ENCODE data around the gene ARHGEF28. TPM values are rescaled to one million over a fixed set of nuclear protein-coding genes. Genes with fewer than 3 reads are reported as not detected.

ARHGEF28 gene
- total and polyA plus RNA-seq, 2 donors: 2.3 to 16.9 TPM

DNA sequence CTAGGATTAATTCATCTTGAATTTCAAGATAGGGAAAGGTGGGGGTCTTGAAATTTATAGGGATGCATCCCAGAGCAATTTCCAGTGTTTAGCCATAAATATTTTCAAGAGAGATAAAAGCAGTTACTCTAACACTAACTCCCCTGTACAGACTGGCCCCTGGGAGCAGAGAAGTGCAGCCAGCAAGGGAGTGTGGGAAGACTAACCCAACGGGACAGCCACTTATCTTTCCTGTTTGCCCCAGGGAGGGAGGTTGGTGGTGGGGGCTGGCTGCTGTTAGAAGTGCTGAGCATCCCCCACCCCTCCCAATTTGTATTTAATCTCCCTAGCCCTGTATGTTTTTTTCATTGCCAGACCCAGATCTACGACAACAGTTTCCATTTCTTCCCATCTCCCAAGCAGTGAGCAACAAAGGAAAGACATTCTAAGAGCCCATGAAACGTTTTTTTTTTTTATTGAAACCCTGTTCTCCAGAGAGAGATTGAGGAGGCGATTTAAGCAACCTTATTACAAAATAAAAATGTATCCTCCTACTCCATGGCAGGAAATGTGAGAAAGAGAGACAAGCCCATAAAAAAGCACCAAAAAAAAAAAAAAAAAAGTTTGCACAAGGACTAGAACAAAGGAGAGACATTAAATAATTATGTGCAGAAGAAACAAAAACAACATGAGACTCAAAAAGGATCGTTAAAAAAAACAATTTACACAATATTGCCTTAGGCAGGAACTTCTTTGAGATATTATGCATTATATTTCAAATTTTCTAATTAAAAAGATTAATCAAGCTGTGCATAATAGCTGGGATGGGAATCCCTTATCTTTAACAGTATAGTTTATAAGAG lies 343.4 kb downstream of the ARHGEF28 start:
- DNase-seq (ENCODE audit: extremely low spot score): no peak
- Histone ChIP-seq H3K4me1 (ENCODE audit: insufficient read depth) (peaks cover 3% of the 10 kb centered on the region), H3K4me3 (ENCODE audit: low read depth, low read length) (no peak overlapping the region), H3K36me3 (ENCODE audit: insufficient read depth) (no peaks in the 10 kb centered on the region), H3K27ac (ENCODE audit: low read depth) (no peak overlapping the region)
- 40% methylated on average over 5 of the region's 5 CpGs for WGBS

DNA sequence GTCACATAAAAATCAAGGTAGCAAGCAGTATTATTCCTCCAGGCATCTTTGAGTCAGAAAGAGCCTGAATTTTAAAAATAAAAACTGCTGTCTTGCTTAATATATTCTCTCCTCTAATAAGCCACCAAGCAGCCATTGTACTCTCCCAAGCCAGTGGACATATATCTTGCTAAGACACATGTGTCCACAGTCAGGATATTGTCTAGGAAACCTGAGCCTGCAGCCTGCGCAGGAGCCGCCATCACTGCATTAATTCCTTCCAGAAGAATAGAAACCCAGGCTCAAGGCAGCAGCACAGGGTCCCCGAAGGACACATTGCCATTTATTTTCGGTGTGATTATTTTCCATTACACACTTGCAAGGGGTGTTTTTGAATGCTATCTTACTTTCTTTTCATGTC lies 345.3 kb downstream of the ARHGEF28 start:
- DNase-seq (ENCODE audit: extremely low spot score): no peak
- Histone ChIP-seq H3K4me3 (ENCODE audit: low read depth, low read length) (no peak overlapping the region), H3K4me1 (ENCODE audit: insufficient read depth) (peaks cover 3% of the 10 kb centered on the region), H3K36me3 (ENCODE audit: insufficient read depth) (no peaks in the 10 kb centered on the region), H3K27ac (ENCODE audit: low read depth) (no peak overlapping the region)
- 89% methylated on average over 4 of the region's 4 CpGs for WGBS

DNA sequence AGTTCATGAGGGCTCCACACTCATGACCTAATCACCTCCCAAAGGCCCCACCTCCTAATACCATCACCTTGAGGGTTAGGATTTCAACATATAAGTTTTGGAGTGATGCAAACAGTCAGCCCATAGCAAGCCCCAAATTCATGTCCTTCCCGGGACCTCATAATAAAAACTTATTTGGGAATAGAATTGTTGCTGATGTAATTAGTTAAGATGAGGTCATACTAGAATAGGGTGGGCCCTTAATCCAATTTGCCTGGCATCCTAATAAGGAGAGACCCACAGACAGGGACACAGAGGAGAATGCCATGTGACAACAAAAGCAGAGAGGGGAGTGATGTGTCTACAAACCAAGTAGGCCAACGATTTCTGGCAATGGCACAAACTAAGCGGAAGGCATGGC lies 347.1 kb downstream of the ARHGEF28 start:
- Histone ChIP-seq H3K27ac (ENCODE audit: low read depth) (no peak overlapping the region), H3K36me3 (ENCODE audit: insufficient read depth) (no peaks in the 10 kb centered on the region), H3K4me1 (ENCODE audit: insufficient read depth) (peaks cover 3% of the 10 kb centered on the region), H3K4me3 (ENCODE audit: low read depth, low read length) (no peak overlapping the region)
- no peak for DNase-seq (ENCODE audit: extremely low spot score)
- WGBS: 90% methylated on average over 3 of the region's 3 CpGs

DNA sequence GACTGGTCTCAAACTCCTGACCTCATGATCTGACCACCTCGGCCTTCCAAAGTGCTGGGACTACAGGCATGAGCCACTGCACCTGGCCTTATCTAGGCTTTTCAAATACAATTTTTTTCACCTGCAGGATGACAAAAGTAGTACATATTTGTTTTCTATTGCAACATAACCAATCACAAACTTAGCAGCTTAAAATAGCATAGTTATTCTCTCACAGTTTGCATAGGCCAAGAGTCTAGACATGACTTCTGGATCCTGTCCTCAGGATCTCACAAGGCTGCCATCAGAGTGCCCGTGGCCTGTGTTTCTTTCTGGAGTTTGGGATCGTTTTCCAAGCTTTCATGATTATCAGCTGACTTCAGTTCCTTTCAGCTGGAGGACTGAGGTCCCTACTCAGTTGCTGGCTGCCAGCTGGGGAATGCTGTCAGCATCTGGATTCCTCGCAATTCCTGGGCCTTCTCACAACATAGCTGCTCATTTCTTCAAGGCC lies 348.9 kb downstream of the ARHGEF28 start:
- H3K27ac ChIP-seq (ENCODE audit: low read depth): no peak overlapping the region
- no peak overlapping the region for H3K4me3 ChIP-seq (ENCODE audit: low read depth, low read length)
- WGBS: 69% methylated on average over 4 of the region's 4 CpGs
- no peaks in the 10 kb centered on the region for H3K36me3 ChIP-seq (ENCODE audit: insufficient read depth)
- no peaks in the 10 kb centered on the region for H3K4me1 ChIP-seq (ENCODE audit: insufficient read depth)
- no peak for DNase-seq (ENCODE audit: extremely low spot score)

DNA sequence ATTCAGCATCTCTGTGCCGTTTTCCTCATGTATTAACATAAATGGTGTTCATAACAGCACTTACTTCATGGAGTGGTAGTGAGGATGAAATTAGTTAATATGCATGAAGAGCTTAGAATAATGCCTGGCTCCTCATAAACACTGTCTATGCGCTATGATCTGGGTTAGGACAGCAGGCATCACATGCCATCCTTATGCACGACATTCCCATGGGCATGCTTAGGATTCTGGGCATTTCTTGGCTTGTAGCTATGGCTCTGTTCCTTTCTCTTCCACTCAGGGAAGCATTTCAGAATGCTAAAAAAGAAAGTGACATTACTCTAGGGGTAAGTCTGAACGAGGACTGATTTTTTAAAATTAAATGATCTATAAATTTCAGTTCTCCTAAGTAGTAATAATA lies 349.8 kb downstream of the ARHGEF28 start:
- H3K4me1 ChIP-seq (ENCODE audit: insufficient read depth): no peaks in the 10 kb centered on the region
- 84% methylated on average over 4 of the region's 4 CpGs for WGBS
- H3K27ac ChIP-seq (ENCODE audit: low read depth): no peak overlapping the region
- DNase-seq (ENCODE audit: extremely low spot score): no peak
- H3K36me3 ChIP-seq (ENCODE audit: insufficient read depth): no peaks in the 10 kb centered on the region
- H3K4me3 ChIP-seq (ENCODE audit: low read depth, low read length): no peak overlapping the region

DNA sequence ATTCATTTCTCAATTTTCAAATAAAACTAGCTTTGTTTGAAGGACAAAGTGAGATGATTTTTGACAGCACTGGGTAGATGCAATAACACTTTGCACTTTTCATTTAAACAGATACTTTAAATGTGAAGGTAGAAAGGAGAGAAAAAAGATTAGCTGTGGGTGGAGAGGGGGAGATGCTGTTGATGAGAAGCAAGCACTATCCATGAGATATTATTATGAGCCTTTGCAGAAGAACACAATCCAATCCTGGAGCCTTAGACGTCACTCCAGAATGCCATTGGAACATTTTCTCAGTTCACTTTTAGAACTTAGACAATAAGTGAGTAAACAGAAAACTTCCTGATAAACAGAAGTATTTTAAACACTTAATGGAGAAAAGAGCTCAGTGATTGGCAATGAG lies 351.1 kb downstream of the ARHGEF28 start:
- WGBS: 85% methylated on average over 1 of the region's 1 CpG
- Histone ChIP-seq H3K27ac (ENCODE audit: low read depth) (no peak overlapping the region), H3K4me3 (ENCODE audit: low read depth, low read length) (no peak overlapping the region), H3K4me1 (ENCODE audit: insufficient read depth) (no peaks in the 10 kb centered on the region), H3K36me3 (ENCODE audit: insufficient read depth) (no peaks in the 10 kb centered on the region)
- no peak for DNase-seq (ENCODE audit: extremely low spot score)

DNA sequence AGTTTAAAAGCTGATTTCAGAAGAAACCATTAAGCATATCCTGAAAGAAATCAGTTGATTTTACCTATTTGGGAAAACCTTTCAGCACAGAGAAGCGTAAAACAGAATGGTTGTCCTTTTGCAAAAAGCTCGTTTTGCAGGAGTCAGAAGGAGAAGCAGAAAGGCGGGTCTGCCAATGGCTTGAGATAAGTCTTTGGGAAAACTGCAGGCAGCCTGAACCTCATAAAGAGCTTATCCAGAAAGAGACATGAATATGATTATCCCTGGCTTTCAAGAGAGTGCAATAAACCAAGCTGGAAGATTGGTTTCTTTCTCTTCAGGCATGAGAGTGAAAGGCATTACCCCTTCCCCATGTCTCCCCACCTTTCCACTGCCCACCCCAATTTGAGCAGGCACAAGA lies 353.3 kb downstream of the ARHGEF28 start:
- DNase-seq (ENCODE audit: extremely low spot score): no peak
- Histone ChIP-seq H3K4me3 (ENCODE audit: low read depth, low read length) (no peak overlapping the region), H3K4me1 (ENCODE audit: insufficient read depth) (no peaks in the 10 kb centered on the region), H3K27ac (ENCODE audit: low read depth) (no peak overlapping the region), H3K36me3 (ENCODE audit: insufficient read depth) (no peaks in the 10 kb centered on the region)
- 70% methylated on average over 3 of the region's 3 CpGs for WGBS

DNA sequence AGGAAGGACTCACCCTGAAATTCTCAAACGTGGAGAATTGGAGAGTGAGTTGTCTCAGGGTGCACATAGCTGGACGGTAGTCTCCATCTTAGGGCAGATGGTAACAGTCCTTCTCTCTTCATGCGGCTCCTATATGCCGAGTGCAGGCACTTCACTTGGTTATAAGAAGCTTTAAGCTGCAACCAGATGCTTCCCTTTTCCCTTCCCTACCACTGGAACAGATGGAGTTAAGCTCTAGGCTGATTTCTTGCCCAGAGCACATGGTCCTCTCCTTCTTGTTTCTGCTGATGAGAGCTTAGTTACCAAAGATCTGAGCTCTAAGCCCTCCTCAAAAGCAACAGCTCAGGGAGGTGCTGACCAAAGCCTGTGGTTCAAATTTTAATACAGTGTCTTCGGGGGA lies 355.7 kb downstream of the ARHGEF28 start:
- Histone ChIP-seq H3K4me3 (ENCODE audit: low read depth, low read length) (no peak overlapping the region), H3K27ac (ENCODE audit: low read depth) (no peak overlapping the region), H3K4me1 (ENCODE audit: insufficient read depth) (no peaks in the 10 kb centered on the region), H3K36me3 (ENCODE audit: insufficient read depth) (no peaks in the 10 kb centered on the region)
- 91% methylated on average over 5 of the region's 5 CpGs for WGBS
- no peak for DNase-seq (ENCODE audit: extremely low spot score)

DNA sequence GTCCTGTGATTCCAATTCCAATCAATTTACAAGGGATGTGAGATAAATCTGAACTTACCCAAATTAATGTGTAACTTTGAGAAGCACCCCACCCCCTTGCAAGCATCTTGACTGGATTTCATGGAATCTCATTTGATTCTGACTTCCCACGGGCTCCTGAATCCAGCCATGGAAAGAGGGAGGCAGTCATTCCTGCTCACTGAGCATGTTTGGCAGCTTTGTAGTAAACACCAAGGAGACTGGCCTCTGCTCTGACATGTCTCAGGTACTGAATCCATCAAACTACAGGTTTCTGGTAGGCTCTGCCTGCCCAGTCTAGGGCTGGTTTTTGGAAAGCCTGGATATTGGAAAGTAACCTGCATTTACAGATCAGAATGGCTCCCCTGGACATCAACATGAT lies 357.6 kb downstream of the ARHGEF28 start:
- Histone ChIP-seq H3K27ac (ENCODE audit: low read depth) (no peak overlapping the region), H3K4me3 (ENCODE audit: low read depth, low read length) (no peak overlapping the region), H3K36me3 (ENCODE audit: insufficient read depth) (no peaks in the 10 kb centered on the region), H3K4me1 (ENCODE audit: insufficient read depth) (no peaks in the 10 kb centered on the region)
- WGBS: 59% methylated on average over 1 of the region's 1 CpG
- DNase-seq (ENCODE audit: extremely low spot score): no peak

DNA sequence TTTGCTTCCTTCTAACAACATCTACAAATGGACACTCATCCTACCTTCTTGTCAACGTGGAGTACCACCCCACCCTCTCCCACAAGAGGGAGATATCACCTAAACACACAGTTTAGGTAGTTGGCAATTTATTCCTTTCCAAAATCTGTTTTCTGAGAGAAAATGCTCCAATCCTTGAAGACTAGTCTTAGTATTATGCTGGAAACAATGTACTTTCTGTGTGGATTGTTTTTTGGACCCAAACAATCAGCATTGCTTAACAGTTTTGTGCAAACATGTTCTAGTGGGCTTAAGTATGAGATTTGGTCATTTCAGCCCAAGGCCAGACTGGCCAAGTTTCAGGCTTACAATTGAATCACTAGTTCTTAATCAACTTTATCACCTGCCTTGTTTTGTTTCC lies 359.1 kb downstream of the ARHGEF28 start:
- Histone ChIP-seq H3K4me1 (ENCODE audit: insufficient read depth) (no peaks in the 10 kb centered on the region), H3K27ac (ENCODE audit: low read depth) (no peak overlapping the region), H3K4me3 (ENCODE audit: low read depth, low read length) (no peak overlapping the region), H3K36me3 (ENCODE audit: insufficient read depth) (no peaks in the 10 kb centered on the region)
- 28% methylated on average over 1 of the region's 1 CpG for WGBS
- DNase-seq (ENCODE audit: extremely low spot score): no peak

DNA sequence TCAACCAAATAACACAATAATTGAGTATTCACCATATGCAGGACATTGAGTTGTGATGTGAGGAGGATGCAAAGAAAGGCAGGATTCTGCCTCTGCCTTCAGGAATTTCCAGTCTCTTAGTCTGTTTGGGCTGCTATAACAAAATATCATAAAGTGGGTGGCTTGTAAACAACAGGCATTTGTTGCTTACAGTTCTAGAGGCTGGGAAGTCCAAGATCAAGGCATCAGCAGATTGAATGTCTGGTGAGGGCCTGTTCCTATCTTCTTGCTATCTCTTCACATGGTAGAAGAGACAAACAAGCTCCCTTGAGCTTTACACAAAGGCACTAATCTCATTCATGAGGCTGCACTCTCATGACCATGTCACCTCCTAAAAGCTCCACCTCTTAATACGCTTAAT lies 360.7 kb downstream of the ARHGEF28 start:
- no peak overlapping the region for H3K27ac ChIP-seq (ENCODE audit: low read depth)
- no peak for DNase-seq (ENCODE audit: extremely low spot score)
- no peaks in the 10 kb centered on the region for H3K36me3 ChIP-seq (ENCODE audit: insufficient read depth)
- WGBS: 97% methylated on average over 1 of the region's 1 CpG
- no peak overlapping the region for H3K4me3 ChIP-seq (ENCODE audit: low read depth, low read length)
- no peaks in the 10 kb centered on the region for H3K4me1 ChIP-seq (ENCODE audit: insufficient read depth)

DNA sequence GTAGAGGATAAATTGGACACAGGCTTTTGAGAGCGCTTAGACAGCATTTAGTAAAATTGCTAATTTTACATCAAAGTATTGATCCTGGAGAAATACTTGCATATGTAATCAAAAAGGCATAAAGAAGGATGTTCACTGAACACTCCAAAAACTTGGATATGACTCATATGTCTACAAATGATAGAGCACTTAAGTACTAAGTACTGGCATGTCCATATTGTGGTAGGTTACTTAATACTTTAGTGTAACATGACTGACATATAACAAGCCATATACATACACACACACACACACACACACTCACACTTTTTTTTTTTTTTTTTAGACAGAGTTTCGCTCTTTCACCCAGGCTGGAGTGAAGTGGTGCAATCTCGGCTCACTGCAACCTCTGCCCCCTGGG lies 361.9 kb downstream of the ARHGEF28 start:
- DNase-seq (ENCODE audit: extremely low spot score): no peak
- no peak overlapping the region for H3K27ac ChIP-seq (ENCODE audit: low read depth)
- H3K4me3 ChIP-seq (ENCODE audit: low read depth, low read length): no peak overlapping the region
- no peaks in the 10 kb centered on the region for H3K36me3 ChIP-seq (ENCODE audit: insufficient read depth)
- H3K4me1 ChIP-seq (ENCODE audit: insufficient read depth): no peaks in the 10 kb centered on the region
- WGBS: 97% methylated on average over 3 of the region's 3 CpGs

DNA sequence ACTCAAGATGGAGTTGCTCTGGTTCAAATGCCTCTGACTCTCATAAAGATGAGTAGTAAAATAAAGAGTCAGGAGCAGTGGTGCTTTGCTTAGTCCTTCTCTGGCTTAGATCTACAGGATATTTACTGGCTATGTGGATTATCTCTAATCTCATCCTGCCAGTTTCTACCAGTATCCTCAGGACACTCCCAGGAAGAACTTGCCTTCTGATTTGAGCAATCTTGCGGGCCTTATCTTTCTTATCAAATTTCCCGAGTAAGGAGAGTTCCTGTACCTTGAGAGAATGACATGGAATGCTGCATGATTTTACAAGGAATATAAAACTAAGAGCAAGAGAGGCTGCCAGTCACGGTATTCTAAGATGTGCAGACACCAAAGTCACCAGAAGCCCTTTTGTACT lies 364.0 kb downstream of the ARHGEF28 start:
- H3K27ac ChIP-seq (ENCODE audit: low read depth): no peak overlapping the region
- H3K36me3 ChIP-seq (ENCODE audit: insufficient read depth): no peaks in the 10 kb centered on the region
- H3K4me3 ChIP-seq (ENCODE audit: low read depth, low read length): no peak overlapping the region
- 45% methylated on average over 3 of the region's 3 CpGs for WGBS
- DNase-seq (ENCODE audit: extremely low spot score): no peak
- H3K4me1 ChIP-seq (ENCODE audit: insufficient read depth): no peaks in the 10 kb centered on the region

Data from urinary bladder (tissue), 4 donors.